COLO668 (cell line): ENCODE measurements around the gene N4BP2L2.
"Not testable (repeated sequence)": the region's sequence is repeated elsewhere in the genome, so short reads cannot be mapped to it uniquely, and the experiment has no call there.

Experiments used
- DNase-seq: peaks from one replicate; lab custom pipeline; 2025; ENCODE audit not compliant: unreplicated experiment; lab: John Stamatoyannopoulos, UW

Gene N4BP2L2

DNA sequence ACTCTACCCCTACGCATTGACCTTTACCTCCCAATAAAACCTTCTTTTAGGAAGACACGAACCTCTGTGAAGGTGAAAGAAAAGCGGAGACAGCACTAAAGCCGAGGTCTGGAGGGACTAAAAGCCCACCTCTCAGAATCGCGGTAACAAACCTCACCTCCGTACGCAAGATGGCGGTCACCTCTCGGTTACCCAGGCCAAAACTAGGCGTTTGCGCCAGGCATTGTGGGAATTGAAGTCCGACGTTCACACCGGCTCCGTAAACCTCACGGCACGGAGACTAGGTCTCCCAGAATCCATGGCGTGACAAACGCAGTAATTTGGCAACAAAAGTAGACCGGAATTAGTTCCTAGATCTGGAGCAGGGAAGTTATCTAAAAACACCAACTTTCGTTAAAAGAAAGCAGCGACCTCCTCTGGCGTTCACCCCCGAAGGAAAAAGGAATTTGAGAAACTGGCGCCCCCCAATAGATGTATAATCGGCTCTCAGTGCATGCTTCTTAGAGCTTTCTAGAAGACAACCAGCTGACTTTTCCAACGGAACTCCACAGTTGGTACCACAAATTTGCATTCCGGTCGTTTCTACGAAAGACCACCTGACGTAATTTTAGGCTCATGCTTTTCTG, at the start of gene N4BP2L2:
Gene N4BP2L2 (minus strand): TSS at position 175 of the 626 bp plus-strand sequence. CDS start 1,768 bp downstream, outside the sequence.
- peak; percentile 98 for DNase-seq

DNA sequence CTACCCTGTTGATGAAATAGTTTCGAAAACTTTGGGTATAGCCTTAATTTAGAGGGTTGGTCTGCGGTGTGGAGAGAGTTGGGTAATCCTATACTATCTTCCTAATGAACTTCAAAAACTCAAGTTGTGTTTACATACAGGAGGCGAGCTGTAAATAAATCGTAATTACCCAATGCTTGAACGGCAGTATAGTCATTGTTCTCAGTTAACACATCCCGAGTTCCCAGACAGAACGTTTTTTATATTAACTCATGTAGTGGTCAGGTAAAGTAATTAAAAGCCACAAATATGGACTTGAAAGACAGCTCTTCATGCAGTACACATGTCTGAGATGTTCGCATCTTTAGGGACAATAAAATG, 49.2 kb upstream of the N4BP2L2 start:
- DNase-seq: no peak

DNA sequence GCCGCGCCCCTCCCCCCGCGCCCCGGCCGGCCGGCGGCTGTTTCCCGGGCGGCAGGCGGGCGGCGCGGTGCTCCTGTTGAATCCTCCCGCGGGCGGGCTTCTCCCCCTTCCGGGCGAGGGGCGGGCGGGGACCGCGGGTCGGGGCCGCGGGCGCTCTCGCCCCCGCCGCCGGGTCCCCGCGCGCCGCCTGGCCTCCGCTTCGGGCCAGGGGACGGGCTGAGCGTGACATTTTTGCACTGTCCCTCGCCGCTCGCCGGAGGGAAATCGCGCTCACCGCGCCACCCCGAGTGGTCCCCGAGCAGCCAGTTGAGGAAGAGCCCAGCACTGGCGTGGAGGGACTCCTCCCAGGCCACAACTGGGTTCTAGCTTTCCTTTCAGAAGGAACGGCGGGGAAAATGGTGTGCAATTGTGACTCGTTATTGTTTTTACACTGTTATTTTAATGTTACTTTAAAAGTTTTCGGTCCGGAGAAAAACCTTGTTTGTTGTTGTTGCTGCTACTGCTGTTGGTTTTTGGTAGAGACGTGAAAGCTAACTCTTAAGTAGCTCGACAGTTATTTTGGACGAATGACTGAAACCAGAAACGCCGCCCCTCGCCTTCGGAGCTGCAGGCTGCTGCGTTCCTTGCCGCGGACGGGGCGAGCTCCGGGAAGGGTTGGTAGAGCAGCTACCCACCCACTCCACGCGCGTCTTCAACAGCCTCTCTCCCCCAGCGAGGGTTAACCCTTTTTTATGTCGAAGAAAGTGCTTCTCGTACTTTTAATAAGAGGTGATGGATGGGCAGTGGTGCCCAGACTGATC, 48.6 kb upstream of the N4BP2L2 start:
- DNase-seq: peak; percentile 93

DNA sequence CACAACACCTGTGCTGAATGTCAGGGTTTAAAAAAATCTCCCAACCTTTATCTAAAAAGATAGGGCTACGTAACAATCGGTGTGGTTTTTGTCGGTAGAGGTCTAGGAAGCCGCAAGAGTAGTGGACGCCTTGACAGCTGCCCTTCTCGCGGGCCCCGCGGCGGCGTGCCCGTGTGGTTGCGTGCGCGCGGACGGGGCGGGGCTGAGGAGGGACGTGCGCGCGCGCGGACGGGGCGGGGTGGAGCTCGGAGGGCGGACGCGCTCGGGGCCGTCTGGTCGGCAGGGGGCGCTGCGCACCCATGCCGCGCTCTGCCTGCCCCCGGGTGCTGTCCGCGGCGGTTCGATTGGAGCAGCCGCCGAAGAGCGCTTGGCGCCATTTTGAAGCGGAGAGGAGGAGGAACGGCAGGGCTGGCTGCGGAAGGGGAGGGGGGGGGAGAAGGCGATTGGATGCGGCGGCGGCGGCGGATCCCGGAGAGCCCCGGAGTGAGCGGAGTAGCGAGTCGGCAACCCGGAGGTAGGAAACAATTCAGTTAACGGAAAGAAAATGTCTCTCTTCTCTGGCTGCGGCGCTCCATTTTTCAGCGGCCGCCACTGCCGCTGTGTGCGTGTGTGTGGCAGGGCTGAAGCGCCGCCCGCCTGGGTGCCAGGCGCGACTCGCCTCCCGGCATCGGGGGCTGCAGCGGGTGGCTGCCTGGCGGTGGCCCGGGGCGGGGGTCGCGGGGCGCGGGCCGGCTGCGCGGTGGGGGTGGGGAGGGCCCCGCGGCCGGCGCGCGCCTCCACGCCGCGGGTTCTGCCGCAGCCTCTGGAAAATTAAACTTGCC, 47.7 kb upstream of the N4BP2L2 start, which contains the start of gene PDS5B:
Gene PDS5B (plus strand): TSS at position 373 of the 821 bp plus-strand sequence. CDS start 62,321 bp downstream, outside the sequence.
- DNase-seq: peak; percentile 100

DNA sequence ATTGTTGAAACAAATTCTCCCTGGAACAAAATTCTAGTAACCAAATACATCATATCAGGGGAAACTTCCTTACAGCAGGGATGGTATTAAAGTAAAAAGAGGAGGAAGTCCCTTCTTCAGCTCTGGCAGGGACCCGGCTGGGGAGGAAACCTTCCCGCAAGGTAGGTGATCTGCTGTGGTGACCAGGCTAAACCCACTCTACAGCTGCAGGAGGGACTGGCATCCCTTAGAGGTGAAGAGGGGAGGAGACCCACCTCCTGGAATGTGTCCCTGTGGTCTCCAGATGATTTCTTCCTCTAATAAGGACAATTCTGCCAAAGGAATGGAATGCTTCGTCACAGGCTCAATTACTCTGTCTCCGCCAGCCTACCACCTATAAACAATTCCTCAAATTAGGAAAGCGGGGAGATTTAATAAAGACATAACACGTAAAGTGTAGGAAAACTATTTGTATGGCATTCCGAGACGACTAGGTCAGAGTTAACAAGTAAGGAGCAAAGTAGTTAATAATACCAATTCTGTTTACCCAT, 47.0 kb upstream of the N4BP2L2 start:
- DNase-seq: no peak

DNA sequence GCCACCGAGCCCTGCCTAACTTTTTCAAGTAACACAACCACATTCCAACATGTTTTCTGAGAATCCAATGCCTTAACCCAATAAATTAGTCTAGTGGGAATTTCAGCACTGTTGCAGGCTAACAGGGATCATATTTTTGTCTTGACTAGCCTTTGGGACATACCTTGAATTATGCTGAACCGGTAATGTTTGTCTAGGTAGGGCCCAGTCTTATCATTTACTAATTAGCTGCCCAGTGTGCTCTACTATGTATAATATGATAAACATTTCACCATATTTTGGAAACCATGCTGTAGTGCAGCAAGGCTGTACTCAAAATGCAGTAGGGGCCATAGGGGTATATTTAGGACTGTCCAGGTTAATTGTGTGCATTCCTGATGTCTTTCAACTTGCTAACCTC, 44.4 kb upstream of the N4BP2L2 start:
- DNase-seq: no peak

DNA sequence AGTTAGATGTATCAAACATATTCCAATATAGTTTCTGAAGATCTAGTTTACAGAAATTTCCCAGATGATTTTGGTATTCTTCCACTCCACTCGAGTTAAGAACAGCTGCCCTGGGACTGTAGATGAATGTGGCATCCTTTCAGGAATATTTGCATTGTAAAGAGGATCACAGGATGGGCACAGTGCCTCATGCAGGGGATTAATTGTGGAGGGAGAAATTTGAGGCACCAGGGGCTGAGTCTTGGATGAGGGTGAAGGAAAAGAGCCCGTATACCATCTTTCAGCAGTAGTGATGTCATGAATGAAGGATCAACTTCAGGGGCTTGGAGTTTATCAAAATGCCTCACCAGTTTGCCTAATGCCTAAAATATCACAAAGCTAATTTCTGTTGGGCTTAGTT, 43.7 kb upstream of the N4BP2L2 start:
- DNase-seq: no peak

DNA sequence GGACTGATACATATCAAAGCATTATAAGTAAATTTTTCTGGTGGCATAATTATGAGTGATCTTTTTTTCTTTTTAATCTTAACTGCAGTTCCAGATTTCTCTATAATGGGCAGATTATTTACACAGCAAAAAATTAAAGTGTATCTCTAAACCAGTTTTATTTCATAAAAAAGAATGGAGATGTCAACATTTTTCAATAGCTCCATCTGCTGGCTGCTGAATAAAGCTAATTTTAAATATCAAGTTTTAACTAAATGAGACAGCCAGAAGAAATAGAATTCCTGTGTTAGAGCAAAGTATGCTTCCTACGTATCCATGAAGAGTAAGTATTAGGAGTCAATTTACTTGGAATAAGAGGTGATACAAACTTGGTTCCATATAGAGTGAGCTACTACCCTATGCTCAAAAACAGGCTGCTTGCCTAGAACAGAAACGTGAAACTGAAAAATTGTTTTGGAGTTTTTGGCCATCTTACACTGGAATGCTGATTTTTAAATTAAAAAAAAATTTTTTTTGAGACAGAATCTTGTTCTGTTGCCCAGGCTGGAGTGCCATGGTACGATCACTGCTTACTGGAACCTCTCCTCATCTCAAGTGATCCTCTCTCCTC, 42.7 kb upstream of the N4BP2L2 start:
- DNase-seq: no peak

DNA sequence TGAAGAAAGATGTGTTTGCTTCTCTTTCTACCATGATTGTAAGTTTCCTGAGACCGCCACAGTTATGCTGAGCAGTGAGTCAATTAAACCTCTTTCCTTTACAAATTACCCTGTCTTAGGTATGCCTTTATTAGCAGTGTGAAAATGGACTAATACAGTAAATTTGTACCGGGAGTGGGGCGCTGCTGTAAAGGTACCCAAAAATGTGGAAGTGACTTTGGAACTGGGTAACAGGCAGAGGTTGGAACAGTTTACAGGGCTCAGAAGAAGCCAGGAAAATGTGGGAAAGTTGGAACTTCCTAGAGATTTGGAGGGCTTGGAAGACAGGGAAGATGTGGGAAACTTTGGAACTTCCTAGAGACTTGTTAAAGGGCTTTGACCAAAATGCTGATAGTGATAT, 38.4 kb upstream of the N4BP2L2 start:
- DNase-seq: no peak

DNA sequence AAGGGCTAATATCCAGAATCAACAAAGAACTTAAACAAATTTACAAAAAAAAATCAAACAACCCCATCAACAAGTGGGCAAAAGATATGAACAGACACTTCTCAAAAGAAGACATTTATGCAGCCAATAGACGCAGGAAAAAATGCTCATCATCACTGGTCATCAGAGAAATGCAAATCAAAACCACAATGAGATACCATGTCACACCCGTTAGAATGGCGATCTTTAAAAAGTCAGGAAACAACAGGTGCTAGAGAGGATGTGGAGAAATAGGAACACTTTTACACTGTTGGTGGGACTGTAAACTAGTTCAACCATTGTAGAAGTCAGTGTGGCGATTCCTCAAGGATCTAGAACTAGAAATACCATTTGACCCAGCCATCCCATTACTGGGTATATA, 37.1 kb upstream of the N4BP2L2 start:
- DNase-seq: not testable (repeated sequence)

DNA sequence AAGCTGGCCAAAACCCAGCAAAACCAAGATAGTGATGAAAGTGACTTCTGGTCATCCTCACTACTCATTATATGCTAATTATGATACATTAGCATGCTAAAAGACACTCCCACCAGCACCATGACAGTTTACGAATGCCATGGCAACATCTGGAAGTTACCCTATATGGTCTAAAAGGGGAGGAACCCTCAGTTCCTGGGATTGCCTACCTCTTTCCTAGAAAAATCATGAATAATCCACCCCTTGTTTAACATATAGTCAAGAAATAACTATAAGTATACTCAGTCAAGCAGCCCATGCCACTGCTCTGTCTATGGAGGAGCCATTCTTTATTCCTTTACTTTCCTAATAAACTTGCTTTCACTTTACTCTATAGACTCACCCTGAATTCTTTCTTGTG, 22.2 kb upstream of the N4BP2L2 start:
- not testable (repeated sequence) for DNase-seq

DNA sequence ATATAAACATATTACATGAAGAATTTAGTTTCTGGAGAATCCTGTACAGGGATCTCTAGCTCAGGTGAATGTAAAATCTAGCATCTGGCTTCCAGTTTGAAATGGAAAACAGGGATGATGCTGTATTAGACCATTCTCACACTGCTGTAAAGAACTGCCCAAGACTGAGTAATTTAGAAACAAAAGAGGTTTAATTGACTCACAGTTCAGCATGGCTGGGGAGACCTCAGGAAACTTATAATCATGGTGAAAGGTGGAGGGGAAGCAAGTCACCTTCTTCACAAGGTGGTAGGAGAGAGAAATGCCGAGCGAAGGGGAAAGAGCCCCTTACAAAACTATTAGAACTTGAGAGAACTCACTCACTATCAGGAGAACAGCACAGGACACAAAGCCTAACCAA, 17.0 kb upstream of the N4BP2L2 start:
- DNase-seq: no peak

DNA sequence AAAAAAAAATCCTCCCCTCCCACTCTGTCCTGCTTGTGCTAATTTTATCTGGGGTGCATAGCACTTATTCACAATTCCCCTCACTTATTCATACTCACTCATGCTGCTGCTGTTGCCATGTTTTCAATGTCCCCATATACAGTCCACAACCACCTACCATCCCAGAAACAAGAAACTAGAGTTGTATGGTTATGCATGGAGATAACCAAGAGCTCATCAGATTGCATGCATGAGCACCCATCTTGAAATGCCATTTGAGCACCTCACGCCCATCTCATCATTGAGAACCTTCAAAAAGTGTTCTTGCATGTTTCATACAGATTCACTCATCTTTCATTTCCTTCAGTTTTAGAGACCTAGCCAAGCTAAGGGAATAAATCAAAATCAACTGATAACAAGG, 15.1 kb upstream of the N4BP2L2 start:
- DNase-seq: no peak

DNA sequence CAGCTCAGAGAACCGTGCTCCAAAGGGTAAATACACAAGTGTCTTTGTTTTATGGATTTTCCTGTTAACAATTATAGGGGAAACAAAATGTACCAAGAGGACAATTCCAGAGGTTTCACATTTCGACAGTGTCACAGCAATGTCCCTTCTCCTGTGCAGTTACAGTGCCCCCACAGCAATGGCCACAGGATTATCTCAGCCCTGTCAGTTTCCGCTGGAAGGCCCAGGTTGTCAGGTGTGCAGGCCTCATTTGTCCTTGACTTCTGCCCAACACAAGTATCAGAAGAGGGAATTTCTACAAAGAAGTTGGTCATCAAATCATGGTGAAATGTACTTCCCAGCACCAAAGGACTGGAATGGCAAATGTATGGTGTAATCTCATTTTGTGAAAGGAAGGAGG, 11.2 kb upstream of the N4BP2L2 start:
- DNase-seq: no peak

DNA sequence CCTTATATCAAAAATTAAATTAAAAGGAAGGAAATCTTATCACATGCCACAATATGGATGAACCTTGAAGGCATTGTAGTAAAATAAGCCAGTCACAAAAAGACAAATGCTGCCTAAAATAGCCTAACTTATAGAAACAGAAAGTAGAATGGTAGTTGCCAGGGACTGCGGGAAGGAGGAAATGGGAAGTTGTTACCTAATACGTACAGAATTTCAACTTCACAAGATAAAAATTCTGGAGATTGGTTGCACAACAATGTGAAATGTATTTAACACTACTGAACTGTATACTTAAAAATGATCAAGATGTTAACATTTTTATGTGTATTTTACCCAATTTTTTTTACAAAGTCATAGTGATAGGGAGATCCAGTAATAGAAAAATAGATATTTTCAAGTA, 10.2 kb upstream of the N4BP2L2 start:
- no peak for DNase-seq

DNA sequence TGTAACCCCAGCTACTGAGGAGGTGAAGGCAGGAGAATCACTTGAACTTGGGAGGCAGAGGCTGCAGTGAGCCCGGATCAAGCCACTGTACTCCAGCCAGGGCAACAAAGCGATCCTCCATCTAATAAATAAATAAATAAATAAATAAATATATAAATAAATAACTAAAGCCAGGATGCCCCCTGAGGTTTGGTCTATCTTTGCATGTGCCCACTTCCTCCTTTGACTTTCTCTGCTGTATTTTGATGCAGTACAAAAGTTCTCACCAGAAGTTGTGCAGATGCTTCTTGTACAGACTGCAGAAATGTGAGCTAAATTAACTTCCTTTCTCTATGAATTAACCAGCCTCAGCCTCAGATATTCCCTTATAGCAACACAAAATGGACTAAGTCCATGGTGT, 6.5 kb upstream of the N4BP2L2 start:
- DNase-seq: no peak

DNA sequence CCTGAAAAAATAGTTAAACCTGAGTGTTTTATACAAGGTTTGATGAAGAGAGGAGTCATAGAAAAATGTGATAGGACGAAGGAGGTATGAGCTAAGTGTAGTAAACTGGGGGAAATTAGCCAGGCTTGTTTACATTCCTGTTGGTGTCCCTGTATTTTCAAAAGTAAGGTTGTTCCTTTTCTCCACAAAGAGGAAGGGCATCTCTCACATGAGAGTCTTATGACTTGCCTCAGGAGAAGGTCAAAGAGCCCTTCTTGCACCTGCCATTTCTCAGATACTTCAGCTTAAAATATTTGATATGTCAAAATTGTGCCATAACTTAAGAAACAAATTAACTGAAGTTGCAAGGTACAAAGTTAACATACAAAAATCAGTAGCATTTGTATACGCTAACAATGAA, 3.6 kb upstream of the N4BP2L2 start:
- no peak for DNase-seq

DNA sequence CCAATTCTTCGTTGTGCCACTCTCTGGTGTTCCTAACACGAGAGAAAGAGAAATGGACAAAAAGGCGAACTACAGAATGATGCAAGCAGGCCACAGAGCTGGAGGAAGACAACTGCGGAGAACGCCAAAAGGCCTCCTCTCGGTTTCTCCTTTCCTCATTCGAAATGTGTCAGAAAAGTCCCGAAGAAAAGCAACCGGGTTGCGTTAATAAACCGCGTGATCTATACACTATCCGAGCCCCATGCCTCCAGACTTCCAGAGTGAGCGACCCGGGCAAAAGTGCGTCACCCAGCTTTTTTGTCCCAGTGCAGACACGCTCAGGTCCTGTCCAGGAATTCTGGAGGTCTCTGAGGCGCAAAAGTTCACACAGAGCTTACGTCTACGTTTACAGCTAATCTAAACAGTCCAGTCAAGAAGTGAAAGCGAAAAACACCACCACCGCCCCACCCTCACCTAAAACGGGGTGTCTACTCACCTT, 413 bp downstream of the N4BP2L2 start:
- DNase-seq: no peak

DNA sequence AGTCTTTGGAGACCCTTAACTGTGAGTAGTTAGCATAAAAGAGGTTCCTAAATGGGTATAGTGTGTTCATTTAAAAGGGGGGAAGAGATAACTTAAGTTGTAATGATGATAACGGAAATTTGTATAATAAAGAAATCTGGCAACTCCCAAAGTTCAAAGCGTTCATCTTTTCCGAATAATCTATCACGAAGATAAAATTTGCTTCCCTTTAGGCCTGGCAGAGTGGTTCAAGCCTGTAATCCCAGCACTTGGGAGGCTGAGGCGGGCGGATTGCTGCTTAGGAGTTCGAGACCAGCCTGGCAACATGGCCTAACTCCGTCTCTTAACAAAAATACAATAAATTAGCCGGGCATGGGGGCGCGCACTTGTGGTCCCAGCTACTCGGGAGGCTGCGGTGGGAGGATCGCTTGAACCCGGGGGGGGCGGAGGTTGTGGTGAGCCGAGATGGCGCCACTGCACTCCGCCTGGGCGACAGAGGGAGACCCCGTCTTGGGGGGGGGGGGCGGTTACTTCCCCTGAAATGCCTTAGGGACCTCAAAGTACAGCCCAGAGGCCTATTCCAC, 934 bp downstream of the N4BP2L2 start:
- DNase-seq: peak; percentile 43

DNA sequence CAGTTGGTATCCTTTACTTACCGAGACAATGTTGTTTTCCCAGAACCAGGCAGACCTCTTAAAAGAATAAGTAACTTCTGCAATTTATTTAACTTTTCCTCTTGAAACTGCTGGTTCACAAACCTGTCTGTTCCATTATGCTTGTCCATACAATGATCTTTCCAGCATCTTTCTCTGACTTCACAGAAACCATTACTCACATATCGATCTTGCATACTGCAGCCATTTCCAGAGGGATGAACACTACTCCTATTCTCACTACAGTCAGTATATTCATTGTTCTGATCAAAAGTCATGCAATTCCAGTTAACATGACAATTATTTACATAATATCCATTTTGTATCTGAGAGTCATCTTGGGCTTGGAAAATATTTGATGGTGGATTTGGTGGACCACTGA, 2.8 kb downstream of the N4BP2L2 start:
- no peak for DNase-seq

DNA sequence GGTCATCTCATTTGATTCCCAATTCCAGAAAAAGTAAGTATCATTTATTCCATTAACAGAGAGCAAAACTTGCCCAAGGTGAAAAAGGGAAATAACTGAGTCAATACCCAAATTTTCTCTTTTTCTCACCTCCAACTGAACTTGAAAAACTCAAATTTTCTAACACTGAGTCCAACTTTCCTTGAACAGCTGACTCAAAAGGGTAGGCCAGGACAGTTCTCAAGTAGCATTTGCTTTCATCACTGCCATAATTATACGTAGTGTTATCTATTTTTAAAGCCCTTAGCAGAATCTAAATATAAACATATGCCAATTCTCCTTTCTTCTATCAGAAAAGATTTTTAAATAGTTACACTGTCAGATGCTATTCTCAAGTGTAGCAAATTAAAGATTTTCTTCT, 3.5 kb downstream of the N4BP2L2 start:
- no peak for DNase-seq
